Endometrial microvascular endothelial cells (primary cell): ENCODE results near the gene DDAH2. TPM values are rescaled to one million over a fixed set of nuclear protein-coding genes. Genes with fewer than 3 reads are reported as not detected.

Experiments used
- in situ Hi-C: cut with HindIII; loops from 2 replicates; pipeline ENCODE4 v1.10.0; 2017; ENCODE audit warnings: low sequenced_read_pairs, low pct_unique_long_range_greater_than_20kb; ENCODE audit errors: inconsistent ontology term
- total RNA-seq: library from RNA; depleted of rRNA; stranded (reverse); fragments of >200 nt; gene quantifications from one replicate; pipeline ENCODE4 v1.2.3, GENCODE V29; 2015; ENCODE audit errors: inconsistent ontology term

The DDAH2 gene
- total RNA-seq, 1 donor from 2014 or later: 64.2 TPM

GRCh38 chr6:31701666-31702404, 27.3 kb downstream of the DDAH2 start:
- in situ Hi-C loops: no loop called here

- in situ Hi-C loops: no loop called here
These were observed 28.2 kb downstream of the DDAH2 start for GRCh38 chr6:31700740-31701401.

GRCh38 chr6:31697555-31697954, 31.5 kb downstream of the DDAH2 start:
- in situ Hi-C loops: no loop called here

- in situ Hi-C loops: no loop called here
These were observed 35.6 kb downstream of the DDAH2 start for GRCh38 chr6:31693535-31693934.

GRCh38 chr6:31692886-31693285, 36.2 kb downstream of the DDAH2 start:
- in situ Hi-C loops: no loop called here

- in situ Hi-C loops: no loop called here
These were observed 36.7 kb downstream of the DDAH2 start for GRCh38 chr6:31692353-31692752.

GRCh38 chr6:31691564-31692108, 37.5 kb downstream of the DDAH2 start:
- in situ Hi-C loops: no loop called here

- in situ Hi-C loops: no loop called here
These were observed 38.0 kb downstream of the DDAH2 start for GRCh38 chr6:31691078-31691463.

GRCh38 chr6:31690231-31691077, 38.6 kb downstream of the DDAH2 start:
- in situ Hi-C loops: no loop called here

- in situ Hi-C loops: no loop called here
These were observed 39.6 kb downstream of the DDAH2 start for GRCh38 chr6:31689249-31690110.

GRCh38 chr6:31687860-31688693, 41.0 kb downstream of the DDAH2 start:
- in situ Hi-C loops: no loop called here

- in situ Hi-C loops: no loop called here
These were observed 41.8 kb downstream of the DDAH2 start for GRCh38 chr6:31687321-31687720.

- in situ Hi-C loops: no loop called here
These were observed 42.6 kb downstream of the DDAH2 start for GRCh38 chr6:31686483-31686882.

GRCh38 chr6:31683591-31683990, 45.5 kb downstream of the DDAH2 start:
- in situ Hi-C loops: no loop called here

- in situ Hi-C loops: no loop called here
These were observed 47.9 kb downstream of the DDAH2 start for GRCh38 chr6:31681135-31681671.

GRCh38 chr6:31680226-31681134, 48.6 kb downstream of the DDAH2 start, which contains the start of gene LY6G5C:
Gene LY6G5C, minus strand, starts transcription at chr6:31681067. Its CDS starts 694 bp downstream, at chr6:31680373.
- in situ Hi-C loops: no loop called here
